NCI-H1092 treated with DMSO at 0.1 percent for 48 hours (cell line): ENCODE measurements around the gene TSPAN4.

ENCODE experiments used
- DNase-seq: peaks from one replicate; lab custom pipeline; 2025; lab: John Stamatoyannopoulos, UW

The TSPAN4 gene

GRCh38 chr11:889257-889656, 46.6 kb downstream of the TSPAN4 start:
- no peak for DNase-seq

GRCh38 chr11:889687-890475, 47.2 kb downstream of the TSPAN4 start:
- DNase-seq, result no peak

- DNase-seq, result peak; percentile 85
These were observed 48.3 kb downstream of the TSPAN4 start for GRCh38 chr11:890794-891540.

GRCh38 chr11:893008-893654, 50.5 kb downstream of the TSPAN4 start:
- no peak for DNase-seq

- DNase-seq, result no peak
These were observed 52.0 kb downstream of the TSPAN4 start for GRCh38 chr11:894575-895201.

- no peak for DNase-seq
These were observed 52.9 kb downstream of the TSPAN4 start for GRCh38 chr11:895331-896110.

GRCh38 chr11:897253-898142, 54.8 kb downstream of the TSPAN4 start:
- no peak for DNase-seq

GRCh38 chr11:898143-898511, 55.5 kb downstream of the TSPAN4 start:
- DNase-seq, result peak; percentile 8

GRCh38 chr11:898540-899190, 56.0 kb downstream of the TSPAN4 start:
- DNase-seq, result no peak

- DNase-seq, result no peak
These were observed 57.1 kb downstream of the TSPAN4 start for GRCh38 chr11:899724-900123.

GRCh38 chr11:900545-900944, 57.9 kb downstream of the TSPAN4 start:
- DNase-seq, result no peak

GRCh38 chr11:901452-902061, 58.9 kb downstream of the TSPAN4 start:
- DNase-seq, result no peak

- DNase-seq, result no peak
These were observed 61.7 kb downstream of the TSPAN4 start for GRCh38 chr11:904380-904779.

GRCh38 chr11:905952-906351, 63.3 kb downstream of the TSPAN4 start:
- no peak for DNase-seq

- no peak for DNase-seq
These were observed 65.0 kb downstream of the TSPAN4 start for GRCh38 chr11:907668-908067.

GRCh38 chr11:908273-908672, 65.6 kb downstream of the TSPAN4 start:
- DNase-seq, result no peak

- DNase-seq, result no peak
These were observed 66.8 kb downstream of the TSPAN4 start for GRCh38 chr11:909406-909805.

GRCh38 chr11:910044-910588, 67.5 kb downstream of the TSPAN4 start:
- no peak for DNase-seq

GRCh38 chr11:910589-911030, 68.0 kb downstream of the TSPAN4 start, which contains the start of gene CHID1:
CHID1 (minus strand) TSS chr11:910810; CDS start chr11:904816, 5,994 bp downstream.
- peak; percentile 79 for DNase-seq
